GM19025 (cell line): Measurements from ENCODE around the gene CNDP1.

ENCODE experiments used
- ATAC-seq: cut with Tn5 transposase; IDR thresholded peaks from one replicate; pipeline ENCODE4 v1.9.1; 2021; ENCODE audit warnings: mild to moderate bottlenecking, low read depth, moderate library complexity; ENCODE audit not compliant: unreplicated experiment

The CNDP1 gene

GRCh38 chr18:74616494-74616893 lies 82.2 kb downstream of the CNDP1 start:
- no peak for ATAC-seq

GRCh38 chr18:74617486-74617885 lies 83.2 kb downstream of the CNDP1 start:
- no peak for ATAC-seq

- ATAC-seq: no peak
These were observed 87.8 kb downstream of the CNDP1 start for GRCh38 chr18:74622072-74622471.

GRCh38 chr18:74623047-74623816 lies 88.9 kb downstream of the CNDP1 start:
- ATAC-seq: no peak

GRCh38 chr18:74624466-74624865 lies 90.2 kb downstream of the CNDP1 start:
- ATAC-seq: no peak

DNA sequence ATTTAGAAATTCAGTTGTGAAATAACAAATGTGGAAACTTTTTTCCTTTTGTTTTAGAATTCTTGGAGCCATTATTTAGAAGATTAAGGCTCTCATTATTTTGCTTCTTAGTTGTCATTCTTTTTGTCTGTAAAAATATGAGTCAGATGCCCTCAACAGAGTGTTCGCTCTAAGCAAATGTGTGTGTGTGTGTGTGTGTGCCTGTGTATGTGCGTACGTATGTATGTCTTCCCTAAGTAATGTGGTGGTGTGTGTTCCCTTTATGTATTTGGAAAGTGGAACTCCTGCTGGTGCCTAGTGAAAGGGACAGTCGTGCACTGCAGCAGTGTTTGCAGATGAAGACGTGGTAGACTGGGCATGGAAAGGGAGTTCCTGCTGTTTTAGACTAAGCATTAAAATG lies 90.9 kb downstream of the CNDP1 start:
- ATAC-seq: no peak

DNA sequence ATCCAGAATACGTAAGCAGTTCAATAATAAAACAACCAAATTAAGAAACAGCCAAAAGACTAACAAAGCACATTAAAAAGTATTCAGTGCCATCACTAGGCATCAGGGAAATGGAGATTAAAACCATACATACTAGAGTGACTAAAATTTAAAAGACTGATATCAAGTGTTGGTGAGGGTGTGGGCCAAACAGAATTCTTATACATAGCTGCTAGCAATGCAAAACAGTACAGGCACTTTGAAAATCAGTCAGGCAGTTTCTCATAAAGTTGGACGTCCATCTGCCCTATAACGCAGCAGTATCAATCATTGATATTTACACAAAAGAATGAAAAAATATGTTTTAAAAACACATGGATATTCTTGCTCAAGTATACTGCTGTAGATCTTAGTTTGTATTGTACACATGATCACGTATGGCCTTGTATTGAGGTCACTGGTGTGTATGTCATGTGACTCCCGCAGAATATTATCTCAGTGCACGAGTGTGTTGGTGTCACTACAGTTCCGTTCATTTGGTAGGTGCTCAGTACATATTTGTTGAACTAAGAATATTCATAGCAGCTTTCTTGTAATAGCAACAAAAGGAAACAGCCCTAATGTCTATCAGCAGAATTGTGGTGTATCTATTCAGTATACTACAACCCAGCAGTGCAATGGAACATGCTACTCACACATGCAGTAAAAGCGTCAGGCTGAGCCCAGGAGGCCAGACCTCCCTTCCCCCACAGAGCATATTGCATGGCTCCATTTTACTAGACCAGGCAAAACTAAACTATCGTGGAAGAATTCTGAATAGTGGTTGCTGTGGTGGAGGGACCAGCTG lies 92.0 kb downstream of the CNDP1 start:
- no peak for ATAC-seq

DNA sequence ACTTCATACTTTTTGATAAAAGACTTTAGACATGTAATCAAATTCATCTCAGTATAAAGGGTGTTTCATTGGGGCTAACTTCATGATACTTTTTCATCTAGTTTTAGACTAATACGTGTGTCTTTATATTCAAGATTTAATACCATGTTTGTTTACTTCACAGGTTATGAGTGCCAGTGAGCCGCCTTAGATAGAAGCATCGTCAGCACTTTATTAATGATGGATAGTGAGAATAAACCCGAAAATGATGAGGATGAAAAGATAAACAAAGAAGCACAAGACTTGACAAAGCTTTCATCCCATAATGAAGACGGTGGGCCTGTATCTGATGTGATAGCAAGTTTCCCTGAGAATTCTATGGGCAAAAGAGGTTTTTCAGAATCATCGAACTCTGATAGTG lies 96.5 kb downstream of the CNDP1 start:
- no peak for ATAC-seq

- ATAC-seq: no peak
These were observed 96.9 kb downstream of the CNDP1 start for GRCh38 chr18:74631212-74631611.

GRCh38 chr18:74631623-74632350 lies 97.5 kb downstream of the CNDP1 start:
- no peak for ATAC-seq

DNA sequence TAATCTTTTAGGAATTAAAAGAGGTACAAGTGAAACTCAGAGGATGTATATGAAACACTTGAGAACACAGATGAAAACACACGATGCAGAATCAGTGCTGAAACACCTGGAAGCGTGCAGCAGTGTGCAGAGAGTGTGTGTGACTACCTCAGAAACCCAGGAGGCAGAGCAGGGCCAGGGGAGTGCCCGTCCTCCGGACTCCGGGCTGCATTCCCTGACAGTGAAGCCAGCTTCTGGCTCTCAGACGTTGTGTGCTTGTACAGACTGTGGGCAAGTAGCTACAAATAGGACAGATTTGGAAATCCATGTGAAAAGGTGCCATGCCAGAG lies 98.0 kb downstream of the CNDP1 start:
- no peak for ATAC-seq

GRCh38 chr18:74632856-74633255 lies 98.6 kb downstream of the CNDP1 start:
- no peak for ATAC-seq

DNA sequence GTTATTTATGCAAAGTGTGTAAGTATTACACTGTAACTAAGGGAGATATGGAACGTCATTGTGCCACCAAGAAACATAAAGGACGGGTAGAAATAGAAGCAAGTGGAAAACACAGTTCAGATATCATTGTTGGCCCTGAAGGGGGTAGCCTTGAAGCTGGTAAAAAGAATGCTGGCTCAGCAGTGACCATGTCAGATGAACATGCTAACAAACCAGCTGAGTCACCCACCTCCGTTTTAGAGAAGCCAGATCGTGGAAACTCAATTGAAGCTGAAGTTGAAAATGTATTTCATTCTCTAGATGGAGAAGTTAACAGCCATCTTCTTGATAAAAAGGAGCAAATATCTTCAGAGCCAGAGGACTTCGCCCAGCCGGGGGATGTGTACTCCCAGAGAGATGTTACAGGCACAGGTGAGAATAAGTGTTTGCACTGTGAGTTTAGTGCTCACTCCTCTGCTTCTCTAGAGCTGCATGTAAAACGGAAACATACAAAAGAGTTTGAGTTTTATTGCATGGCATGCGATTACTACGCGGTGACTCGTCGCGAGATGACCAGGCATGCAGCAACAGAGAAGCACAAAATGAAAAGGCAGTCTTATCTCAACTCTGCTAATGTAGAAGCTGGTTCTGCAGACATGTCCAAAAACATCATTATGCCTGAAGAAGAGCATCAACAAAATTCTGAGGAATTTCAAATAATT lies 99.5 kb downstream of the CNDP1 start:
- ATAC-seq: no peak

GRCh38 chr18:74635224-74635975 lies 101.1 kb downstream of the CNDP1 start:
- ATAC-seq: no peak
